NCI-H69 (cell line): ENCODE measurements around the gene DUSP9.

Experiments
- DNase-seq: peaks from one replicate; lab custom pipeline; 2025; lab: John Stamatoyannopoulos, UW

Gene DUSP9

GRCh38 chrX:153621949-153622598, 24.9 kb upstream of the DUSP9 start:
- no peak for DNase-seq

- DNase-seq = no peak
Observed at GRCh38 chrX:153622661-153623309, 24.2 kb upstream of the DUSP9 start.

GRCh38 chrX:153623310-153624029, 23.5 kb upstream of the DUSP9 start:
- no peak for DNase-seq

- no peak for DNase-seq
Observed at GRCh38 chrX:153624196-153625091, 22.6 kb upstream of the DUSP9 start.

GRCh38 chrX:153625271-153626024, 21.6 kb upstream of the DUSP9 start:
- DNase-seq = no peak

GRCh38 chrX:153626025-153626633, 20.9 kb upstream of the DUSP9 start:
- no peak for DNase-seq

GRCh38 chrX:153626863-153627674, 19.9 kb upstream of the DUSP9 start:
- no peak for DNase-seq

- DNase-seq = no peak
Observed at GRCh38 chrX:153627675-153628111, 19.3 kb upstream of the DUSP9 start.

GRCh38 chrX:153628129-153628528, 18.9 kb upstream of the DUSP9 start:
- no peak for DNase-seq

GRCh38 chrX:153628665-153629064, 18.3 kb upstream of the DUSP9 start:
- DNase-seq = no peak

- no peak for DNase-seq
Observed at GRCh38 chrX:153631346-153631745, 15.7 kb upstream of the DUSP9 start.

GRCh38 chrX:153631907-153632594, 15.0 kb upstream of the DUSP9 start:
- DNase-seq = no peak

- DNase-seq = no peak
Observed at GRCh38 chrX:153632595-153632946, 14.4 kb upstream of the DUSP9 start.

GRCh38 chrX:153633048-153633447, 14.0 kb upstream of the DUSP9 start:
- DNase-seq = no peak

GRCh38 chrX:153633607-153634180, 13.3 kb upstream of the DUSP9 start:
- DNase-seq = no peak

- DNase-seq = no peak
Observed at GRCh38 chrX:153634236-153634635, 12.8 kb upstream of the DUSP9 start.

- DNase-seq = no peak
Observed at GRCh38 chrX:153634832-153635231, 12.2 kb upstream of the DUSP9 start.

GRCh38 chrX:153635388-153635787, 11.6 kb upstream of the DUSP9 start:
- DNase-seq = no peak
